ENCODE results near the gene CD226.
"Not testable (repeated sequence)": the region's sequence is repeated elsewhere in the genome, so short reads cannot be mapped to it uniquely, and the experiment has no call there.

CD226 gene

GRCh38 chr18:69899154-69899923, 48.3 kb downstream of the CD226 start:
- not testable (repeated sequence) for DNase-seq

GRCh38 chr18:69898241-69898861, 49.3 kb downstream of the CD226 start:
- DNase-seq = no peak

GRCh38 chr18:69897397-69898108, 50.1 kb downstream of the CD226 start:
- DNase-seq = no peak

GRCh38 chr18:69895066-69896047, 52.3 kb downstream of the CD226 start:
- DNase-seq = no peak

- DNase-seq = no peak
Measured at GRCh38 chr18:69894467-69894866, 53.2 kb downstream of the CD226 start.

- no peak for DNase-seq
Measured at GRCh38 chr18:69890558-69890957, 57.1 kb downstream of the CD226 start.

- DNase-seq = no peak
Measured at GRCh38 chr18:69889009-69889408, 58.7 kb downstream of the CD226 start.

- DNase-seq = no peak
Measured at GRCh38 chr18:69887256-69887655, 60.4 kb downstream of the CD226 start.

GRCh38 chr18:69885841-69886531, 61.7 kb downstream of the CD226 start:
- DNase-seq = no peak

- DNase-seq = no peak
Measured at GRCh38 chr18:69885355-69885754, 62.3 kb downstream of the CD226 start.

- no peak for DNase-seq
Measured at GRCh38 chr18:69883781-69884180, 63.9 kb downstream of the CD226 start.

- no peak for DNase-seq
Measured at GRCh38 chr18:69882965-69883668, 64.6 kb downstream of the CD226 start.

GRCh38 chr18:69880083-69880482, 67.6 kb downstream of the CD226 start:
- no peak for DNase-seq

- DNase-seq = not testable (repeated sequence)
Measured at GRCh38 chr18:69879051-69879450, 68.6 kb downstream of the CD226 start.

- DNase-seq = no peak
Measured at GRCh38 chr18:69878213-69878933, 69.3 kb downstream of the CD226 start.

GRCh38 chr18:69876490-69876889, 71.2 kb downstream of the CD226 start:
- DNase-seq = no peak

GRCh38 chr18:69874058-69874457, 73.6 kb downstream of the CD226 start:
- no peak for DNase-seq

- no peak for DNase-seq
Measured at GRCh38 chr18:69872661-69873060, 75.0 kb downstream of the CD226 start.

GRCh38 chr18:69871363-69871762, 76.3 kb downstream of the CD226 start:
- DNase-seq = no peak

GRCh38 chr18:69870736-69871135, 76.9 kb downstream of the CD226 start:
- DNase-seq = no peak

GRCh38 chr18:69866212-69866611, 81.5 kb downstream of the CD226 start:
- DNase-seq = no peak
